Gastrocnemius medialis (tissue), 4 donors: ENCODE results near the gene FRMD5. TPM values are rescaled to one million over a fixed set of nuclear protein-coding genes. Genes with fewer than 3 reads are reported as not detected.

ENCODE experiments used
- ATAC-seq, 2 donors: fragments of 150-250 bp; one replicate each; pipeline ENCODE4 v1.9.1; 2016
- DNase-seq, 2 donors: peaks; one replicate each; pipeline ENCODE4 v3.0.0-alpha.2; 2019
- H3K27ac ChIP-seq, 4 donors: fragments of 200-600 bp; sonication (generic); 1 replicate in 1 of 4; 2 replicates in 3 of 4; pipeline ENCODE4 v1.5.1; 2016 to 2018; ENCODE audit warnings: mild to moderate bottlenecking in 2 of 4, moderate library complexity in 1 of 4
- H3K27me3 ChIP-seq, 3 donors: fragments of 200-600 bp; sonication (generic) in 2 of 3; 1 replicate in 1 of 3; 2 replicates in 2 of 3; pipeline versions ENCODE4 v1.5.1 to v1.6.0; 2016 to 2019; ENCODE audit warnings: mild to moderate bottlenecking in 1 of 3, moderate library complexity in 1 of 3
- H3K36me3 ChIP-seq, 2 donors: fragments of 200-600 bp; sonication (generic) in 1 of 2; one replicate each; pipeline ENCODE4 v1.5.1; 2017 to 2018
- H3K4me1 ChIP-seq, 2 donors: fragments of 200-600 bp; sonication (generic) in 1 of 2; one replicate each; pipeline ENCODE4 v1.5.1; 2016 to 2017; ENCODE audit warnings: mild to moderate bottlenecking in 2 of 2
- H3K4me3 ChIP-seq, 4 donors: fragments of 200-600 bp; sonication (generic) in 3 of 4; 1 replicate in 1 of 4; 2 replicates in 3 of 4; pipeline ENCODE4 v1.5.1; 2016 to 2019; ENCODE audit warnings: mild to moderate bottlenecking in 2 of 4
- H3K9me3 ChIP-seq, 3 donors: fragments of 200-600 bp; sonication (generic) in 2 of 3; 1 replicate in 1 of 3; 2 replicates in 2 of 3; pipeline ENCODE4 v1.5.1; 2016 to 2019
- POLR2A ChIP-seq, 2 donors: fragments of 450-650 bp; IDR thresholded peaks; one replicate each; pipeline ENCODE4 v1.6.1; 2017; ENCODE audit warnings: antibody characterized with exemption in 2 of 2, mild to moderate bottlenecking in 2 of 2, moderate library complexity in 2 of 2
- in situ Hi-C, 4 donors: fragments of 200-750 bp; cut with MboI; loops; one replicate each; pipeline versions ENCODE4 v1.15.0 to v1.8.0; 2017; ENCODE audit warnings: low sequenced_read_pairs in 4 of 4
- intact Hi-C: fragments of 100-400 bp; cut with DNase I; formaldehyde crosslinking; loops from one replicate; pipeline ENCODE4 v1.15.1; 2023; ENCODE audit warnings: low total_unique reads
- total RNA-seq, 4 donors: library from RNA; depleted of rRNA; stranded (reverse); fragments of >200 nt; gene quantifications; one replicate each; pipeline versions ENCODE4 v1.1.0 to v1.2.3, GENCODE V29; 2016
- TF ChIP-seq, protein P1 (sequence below), 5 experiments: fragments of 450-650 bp in 3 of 5; fragments of 200-600 bp in 2 of 5; sonication (generic) in 2 of 5; IDR thresholded peaks in 4 of 5; conservative IDR thresholded peaks in 1 of 5; 1 replicate in 4 of 5; 2 replicates in 1 of 5; pipeline ENCODE4 v1.5.1; 2016 to 2019; ENCODE audit warnings: antibody characterized with exemption in 5 of 5, mild to moderate bottlenecking in 3 of 5, moderate library complexity in 3 of 5

The FRMD5 gene
- total RNA-seq, 4 donors from 2014 or later, result 0.04 TPM; not detected in 3

DNA sequence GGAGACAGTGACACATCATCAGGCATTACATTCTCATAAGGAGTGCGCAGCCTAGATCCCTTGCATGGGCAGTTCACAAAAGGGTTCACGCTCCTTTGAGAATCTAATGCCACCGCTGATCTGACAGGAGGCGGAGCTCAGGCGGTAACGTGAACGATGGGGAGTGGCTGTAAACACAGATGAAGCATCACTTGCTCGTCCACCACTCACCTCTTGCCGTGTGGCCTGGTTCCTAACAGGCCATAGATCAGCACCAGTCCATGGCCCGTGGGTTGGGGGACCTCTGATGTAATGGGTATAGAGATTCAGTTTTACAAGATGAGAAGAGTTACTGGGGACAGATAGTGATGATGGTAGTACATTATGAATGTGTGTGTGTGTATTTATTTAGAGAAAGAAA lies 63.0 kb downstream of the FRMD5 start:
- TF ChIP-seq, protein P1, sequence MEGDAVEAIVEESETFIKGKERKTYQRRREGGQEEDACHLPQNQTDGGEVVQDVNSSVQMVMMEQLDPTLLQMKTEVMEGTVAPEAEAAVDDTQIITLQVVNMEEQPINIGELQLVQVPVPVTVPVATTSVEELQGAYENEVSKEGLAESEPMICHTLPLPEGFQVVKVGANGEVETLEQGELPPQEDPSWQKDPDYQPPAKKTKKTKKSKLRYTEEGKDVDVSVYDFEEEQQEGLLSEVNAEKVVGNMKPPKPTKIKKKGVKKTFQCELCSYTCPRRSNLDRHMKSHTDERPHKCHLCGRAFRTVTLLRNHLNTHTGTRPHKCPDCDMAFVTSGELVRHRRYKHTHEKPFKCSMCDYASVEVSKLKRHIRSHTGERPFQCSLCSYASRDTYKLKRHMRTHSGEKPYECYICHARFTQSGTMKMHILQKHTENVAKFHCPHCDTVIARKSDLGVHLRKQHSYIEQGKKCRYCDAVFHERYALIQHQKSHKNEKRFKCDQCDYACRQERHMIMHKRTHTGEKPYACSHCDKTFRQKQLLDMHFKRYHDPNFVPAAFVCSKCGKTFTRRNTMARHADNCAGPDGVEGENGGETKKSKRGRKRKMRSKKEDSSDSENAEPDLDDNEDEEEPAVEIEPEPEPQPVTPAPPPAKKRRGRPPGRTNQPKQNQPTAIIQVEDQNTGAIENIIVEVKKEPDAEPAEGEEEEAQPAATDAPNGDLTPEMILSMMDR (IDR thresholded peaks at IDR 0.05 in 4 of 5, conservative IDR thresholded peaks at IDR 0.05 in 1 of 5), result no peak
- no peak for TF ChIP-seq POLR2A (IDR thresholded peaks at IDR 0.05)
- ATAC-seq (no peak), DNase-seq (no peak)
- Histone ChIP-seq H3K27ac (no peak overlapping the region), H3K4me1 (no peaks in the 10 kb centered on the region), H3K36me3 (no peaks in the 10 kb centered on the region), H3K27me3 (no peaks in the 10 kb centered on the region), H3K4me3 (no peak overlapping the region), H3K9me3 (no peaks in the 10 kb centered on the region)
- in situ Hi-C loops, result no loop called here
- intact Hi-C loops, result loop anchor here (10.0 kb wide), 1 partner anchor 57 kb away; no protein-coding TSS in a partner anchor

DNA sequence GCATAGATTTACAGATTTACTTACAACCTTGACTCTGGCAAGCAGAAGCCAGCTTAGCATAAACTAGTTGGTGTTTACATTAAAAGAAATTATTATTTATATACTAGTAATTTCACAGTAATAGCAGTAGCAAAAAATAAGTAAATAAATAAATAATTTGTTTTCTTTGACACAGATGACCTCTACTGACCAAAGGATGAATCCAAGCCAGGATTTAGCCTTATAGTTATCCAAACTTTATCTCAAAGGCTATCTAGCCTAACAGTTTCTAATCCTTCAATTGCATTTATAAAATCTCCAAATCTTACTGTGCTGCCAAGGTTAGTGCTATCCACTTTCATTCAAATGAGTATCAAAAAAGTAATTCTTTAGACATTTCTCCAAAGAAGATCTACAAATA lies 64.3 kb downstream of the FRMD5 start:
- Histone ChIP-seq H3K9me3 (no peaks in the 10 kb centered on the region), H3K27ac (no peak overlapping the region), H3K4me1 (no peaks in the 10 kb centered on the region), H3K4me3 (no peak overlapping the region), H3K27me3 (no peaks in the 10 kb centered on the region), H3K36me3 (no peaks in the 10 kb centered on the region)
- in situ Hi-C loops (no loop called here), intact Hi-C loops (loop anchor here (10.0 kb wide), 1 partner anchor 56 kb away; no protein-coding TSS in a partner anchor)
- no peak for ATAC-seq
- no peak for TF ChIP-seq POLR2A (IDR thresholded peaks at IDR 0.05)
- TF ChIP-seq, protein P1 (IDR thresholded peaks at IDR 0.05 in 4 of 5, conservative IDR thresholded peaks at IDR 0.05 in 1 of 5), result no peak
- DNase-seq, result no peak

DNA sequence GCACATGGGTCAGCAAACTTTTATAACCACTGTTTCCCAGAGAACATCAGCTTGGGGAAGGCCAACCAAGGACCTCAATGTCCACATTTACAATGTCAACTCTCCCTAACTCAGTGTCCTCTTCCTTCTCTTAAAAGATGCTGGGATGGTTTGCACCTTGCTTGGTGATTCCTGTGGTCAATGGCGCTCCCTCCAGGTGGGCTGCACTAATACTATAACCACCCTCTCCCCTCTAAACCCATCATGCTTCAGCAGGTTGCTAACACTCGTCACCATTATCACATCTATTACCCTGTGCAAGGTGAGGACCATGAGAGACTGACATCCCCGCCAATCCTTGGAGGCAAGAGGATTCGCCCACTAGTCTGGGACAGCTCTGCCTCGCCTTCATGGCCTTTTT lies 65.2 kb downstream of the FRMD5 start:
- in situ Hi-C loops (no loop called here), intact Hi-C loops (loop anchor here (10.0 kb wide), 1 partner anchor 55 kb away; no protein-coding TSS in a partner anchor)
- no peaks in the 10 kb centered on the region for H3K4me1 ChIP-seq
- no peak for ATAC-seq
- H3K27ac ChIP-seq, result no peak overlapping the region
- TF ChIP-seq, protein P1 (IDR thresholded peaks at IDR 0.05 in 4 of 5, conservative IDR thresholded peaks at IDR 0.05 in 1 of 5), result no peak
- TF ChIP-seq POLR2A (IDR thresholded peaks at IDR 0.05), result no peak
- no peaks in the 10 kb centered on the region for H3K27me3 ChIP-seq
- no peaks in the 10 kb centered on the region for H3K9me3 ChIP-seq
- H3K4me3 ChIP-seq, result no peak overlapping the region
- no peak for DNase-seq
- no peaks in the 10 kb centered on the region for H3K36me3 ChIP-seq

DNA sequence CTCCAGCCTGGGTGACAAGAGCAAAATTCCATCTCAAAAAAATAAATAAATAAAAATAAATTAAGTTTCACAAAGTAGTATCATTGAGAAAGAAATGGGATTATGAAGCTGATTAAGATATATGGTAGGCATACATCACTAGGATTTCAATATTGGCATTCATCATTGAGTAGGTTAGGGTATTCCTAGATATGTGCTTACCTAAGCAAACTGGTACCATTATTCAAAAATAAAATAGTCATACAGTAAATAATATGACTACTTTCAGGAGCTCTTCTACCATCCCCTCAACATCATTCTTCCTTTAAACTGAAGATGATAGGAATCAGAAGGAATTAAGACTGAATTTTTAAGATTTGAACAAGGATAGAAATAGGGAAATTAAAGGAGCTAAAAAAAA lies 66.6 kb downstream of the FRMD5 start:
- Histone ChIP-seq H3K27ac (no peak overlapping the region), H3K36me3 (no peaks in the 10 kb centered on the region), H3K4me3 (no peak overlapping the region), H3K9me3 (no peaks in the 10 kb centered on the region), H3K4me1 (no peaks in the 10 kb centered on the region), H3K27me3 (no peaks in the 10 kb centered on the region)
- DNase-seq (no peak), ATAC-seq (no peak)
- no peak for TF ChIP-seq POLR2A (IDR thresholded peaks at IDR 0.05)
- TF ChIP-seq, protein P1 (IDR thresholded peaks at IDR 0.05 in 4 of 5, conservative IDR thresholded peaks at IDR 0.05 in 1 of 5), result no peak
- in situ Hi-C loops, result no loop called here
- intact Hi-C loops, result no loop called here

DNA sequence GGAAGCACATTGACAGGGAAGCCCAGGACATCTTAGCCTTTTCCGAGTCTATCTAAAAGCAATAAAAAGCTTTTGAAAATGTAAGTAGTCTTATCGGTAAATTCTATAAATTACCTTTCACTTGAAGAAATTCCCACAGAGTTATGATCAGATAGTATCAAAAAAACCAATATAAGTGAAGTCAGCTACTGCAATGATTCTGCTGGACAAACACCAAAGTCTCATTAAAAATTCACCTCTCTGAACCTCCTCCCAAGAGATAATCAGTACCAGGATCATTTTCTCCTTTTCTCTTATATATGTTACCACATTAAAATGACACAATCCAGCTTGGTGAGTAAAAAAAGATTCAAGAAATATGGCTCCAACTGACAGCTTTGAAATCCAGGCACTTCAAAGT lies 69.2 kb downstream of the FRMD5 start:
- intact Hi-C loops (no loop called here), in situ Hi-C loops (no loop called here)
- no peak for DNase-seq
- H3K9me3 ChIP-seq, result no peaks in the 10 kb centered on the region
- H3K4me1 ChIP-seq, result no peaks in the 10 kb centered on the region
- no peak overlapping the region for H3K27ac ChIP-seq
- no peaks in the 10 kb centered on the region for H3K36me3 ChIP-seq
- H3K4me3 ChIP-seq, result no peak overlapping the region
- TF ChIP-seq, protein P1 (IDR thresholded peaks at IDR 0.05 in 4 of 5, conservative IDR thresholded peaks at IDR 0.05 in 1 of 5), result no peak
- TF ChIP-seq POLR2A (IDR thresholded peaks at IDR 0.05), result no peak
- no peak for ATAC-seq
- H3K27me3 ChIP-seq, result no peaks in the 10 kb centered on the region
